GDM1 (cell line): Measurements from ENCODE around the gene RSKR.
"Not testable (repeated sequence)": the region's sequence is repeated elsewhere in the genome, so short reads cannot be mapped to it uniquely, and the experiment has no call there.

Source experiments
- DNase-seq: peaks from one replicate; lab custom pipeline; 2025; lab: John Stamatoyannopoulos, UW

RSKR gene

DNA sequence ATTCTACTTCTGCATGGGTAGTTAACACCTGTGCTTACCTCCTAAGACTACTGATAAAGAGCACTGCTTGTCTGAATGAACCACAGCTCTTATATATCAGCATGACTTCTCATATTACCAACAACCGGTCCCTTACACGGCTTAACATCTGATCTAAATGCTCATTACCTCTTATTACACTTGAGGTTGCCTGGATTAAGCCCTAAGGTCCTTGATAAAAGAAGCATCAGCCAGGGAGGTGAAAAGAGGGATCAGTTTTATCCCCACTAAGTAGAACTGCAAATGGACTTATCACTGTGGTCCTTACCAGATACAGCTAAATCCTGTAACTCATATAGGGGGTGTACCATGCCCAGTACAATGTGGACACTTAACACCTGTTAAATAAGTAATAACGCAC is 8.2 kb upstream of the RSKR start:
- DNase-seq: no peak

DNA sequence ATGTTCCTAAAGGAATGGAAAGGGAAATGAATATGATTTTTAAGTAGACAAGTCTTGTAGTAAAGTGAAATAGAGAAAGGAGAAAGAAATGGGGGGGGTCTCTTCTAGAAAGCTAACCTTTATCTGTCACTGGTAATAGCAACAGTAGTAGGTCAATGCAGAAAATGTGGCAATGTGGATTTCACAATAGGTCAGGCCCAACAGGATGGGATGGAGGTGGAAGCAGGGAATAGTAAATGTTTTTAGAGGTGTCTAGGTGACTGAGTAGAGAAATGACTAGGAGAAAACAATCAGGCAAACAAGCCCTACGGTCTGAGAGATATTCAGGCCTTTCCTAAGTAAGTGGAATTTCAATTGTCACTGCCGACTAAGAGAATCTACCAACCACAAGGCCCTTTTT is 6.0 kb upstream of the RSKR start:
- DNase-seq: no peak

DNA sequence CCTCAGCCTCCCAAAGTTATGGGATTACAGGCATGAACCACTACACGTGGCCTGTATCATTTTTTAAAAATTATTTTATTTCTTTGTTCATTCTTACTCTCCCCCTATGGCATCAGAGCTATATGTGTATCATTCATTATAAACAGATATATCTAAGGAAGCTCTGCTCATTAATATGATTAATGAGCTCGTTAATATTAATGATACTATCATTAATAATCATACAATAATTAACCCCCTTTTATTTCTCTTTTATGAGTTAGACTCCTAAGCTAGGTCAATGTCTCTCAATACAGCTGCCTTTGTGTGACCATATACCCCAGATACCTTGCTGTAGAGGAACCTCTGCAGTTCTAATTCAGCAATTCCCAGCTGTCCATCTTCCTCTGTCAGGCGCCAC is 4.5 kb upstream of the RSKR start:
- no peak for DNase-seq

DNA sequence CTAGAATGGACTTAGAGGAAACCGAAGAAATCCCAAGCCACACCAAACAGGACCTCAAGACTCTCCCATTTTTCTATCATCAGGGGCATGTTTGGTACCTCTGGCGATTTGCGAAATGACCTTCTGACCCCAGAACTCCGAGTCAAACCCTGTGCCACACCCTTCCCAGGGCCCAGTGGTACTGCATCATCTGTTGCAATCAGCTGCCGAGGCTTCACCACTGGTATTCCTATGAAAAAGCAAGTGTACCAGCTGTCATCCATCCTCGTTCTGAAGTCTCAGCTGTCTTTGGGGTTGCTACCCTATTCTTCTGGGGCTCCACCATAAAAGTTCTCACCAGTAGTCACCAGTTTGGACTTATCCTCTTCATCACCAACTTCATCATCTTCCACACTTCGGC is 2.3 kb upstream of the RSKR start:
- no peak for DNase-seq

DNA sequence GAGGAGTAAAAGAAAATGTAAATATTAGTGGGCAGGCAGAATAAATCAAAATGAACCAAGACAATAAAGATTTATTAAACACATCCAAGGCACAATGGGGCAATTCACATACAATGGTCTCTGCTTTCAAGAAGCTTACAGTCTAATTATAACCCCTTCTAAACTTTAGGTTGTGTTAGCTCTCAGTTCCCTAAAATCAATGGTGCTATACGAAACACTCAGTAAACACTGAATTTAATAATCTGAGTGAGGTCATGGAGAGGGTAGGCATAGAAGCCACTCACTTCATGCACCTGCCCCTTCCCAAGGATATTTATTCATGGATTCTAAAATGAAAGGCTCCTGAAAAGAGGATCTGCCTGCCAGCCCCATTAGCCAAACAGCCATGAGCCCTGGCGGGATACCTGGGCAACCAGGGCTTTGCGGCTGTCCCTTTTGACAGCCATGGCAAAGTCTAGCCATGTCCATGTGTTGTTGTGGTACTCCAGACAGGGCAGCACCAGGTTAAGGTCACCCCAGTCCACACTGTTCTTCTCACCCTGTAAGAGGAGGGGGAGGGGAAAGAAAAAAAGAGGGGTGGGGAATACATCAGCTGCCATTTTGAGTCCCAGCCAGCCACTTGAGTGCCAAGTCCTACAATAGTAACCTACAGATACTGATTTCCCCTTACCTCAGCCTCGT is 1.4 kb upstream of the RSKR start:
- no peak for DNase-seq

DNA sequence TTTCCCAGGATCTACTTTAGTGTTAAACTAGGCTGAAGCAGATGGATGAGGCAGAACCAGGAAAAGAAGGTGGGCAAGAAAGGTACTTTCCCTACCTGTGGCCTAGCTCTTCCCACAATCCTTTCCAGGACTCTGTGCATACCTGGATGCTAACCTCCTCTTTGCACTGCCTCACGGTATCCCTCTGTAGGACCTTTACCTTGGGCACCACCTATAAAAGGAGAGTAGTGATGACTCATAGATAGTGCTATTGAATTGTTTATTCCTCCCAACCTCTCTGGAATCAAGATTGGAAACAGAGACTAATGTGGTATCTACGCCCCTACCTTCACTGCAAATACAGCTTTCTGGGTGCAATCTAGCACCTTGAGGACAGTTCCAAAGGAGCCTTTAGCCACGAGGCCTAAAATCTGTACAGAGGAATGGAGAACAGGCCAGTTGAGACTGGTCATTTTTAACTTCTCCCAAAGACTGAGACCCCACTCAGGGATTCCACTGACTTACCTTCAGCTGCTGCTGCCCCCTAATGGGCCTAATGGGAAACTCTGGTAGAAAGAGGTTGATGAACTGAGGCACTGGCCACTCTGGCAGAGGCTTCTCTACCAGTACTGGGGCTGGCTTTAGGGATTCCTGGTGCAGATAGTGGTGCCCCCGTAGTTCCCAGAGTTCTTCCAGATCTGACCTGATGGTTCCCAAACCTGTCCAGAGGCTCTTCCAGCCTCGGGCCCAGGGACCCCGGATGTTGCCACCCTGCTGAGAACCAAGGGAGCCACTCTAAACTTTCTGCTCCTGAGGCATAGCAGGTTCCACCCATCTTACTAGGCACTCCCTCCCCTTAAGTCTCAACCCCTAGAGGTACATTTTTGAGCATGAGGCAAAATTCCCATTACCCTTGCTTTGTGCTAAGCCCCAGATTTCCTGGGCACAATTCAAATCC is 781 bp downstream of the RSKR start:
- no peak for DNase-seq

DNA sequence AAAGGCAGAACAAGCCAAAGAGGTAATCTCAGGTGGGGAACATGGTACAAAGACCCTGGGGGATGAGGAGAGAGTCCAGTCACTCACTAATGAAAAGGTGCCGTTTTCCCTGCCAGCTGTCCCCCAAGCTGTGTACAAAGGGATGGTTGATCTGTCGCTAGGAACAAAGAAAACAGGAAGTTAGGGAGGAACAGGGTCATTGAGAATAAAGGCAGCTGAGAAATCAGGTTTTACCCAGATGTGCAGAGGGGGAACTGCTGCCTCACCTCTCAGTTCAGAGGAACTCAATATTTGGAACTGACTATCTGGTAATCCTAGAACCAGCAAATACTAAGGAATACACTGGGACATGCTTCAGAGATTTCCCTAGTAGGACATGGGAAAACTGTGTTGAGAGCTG is 1.5 kb downstream of the RSKR start:
- no peak for DNase-seq

DNA sequence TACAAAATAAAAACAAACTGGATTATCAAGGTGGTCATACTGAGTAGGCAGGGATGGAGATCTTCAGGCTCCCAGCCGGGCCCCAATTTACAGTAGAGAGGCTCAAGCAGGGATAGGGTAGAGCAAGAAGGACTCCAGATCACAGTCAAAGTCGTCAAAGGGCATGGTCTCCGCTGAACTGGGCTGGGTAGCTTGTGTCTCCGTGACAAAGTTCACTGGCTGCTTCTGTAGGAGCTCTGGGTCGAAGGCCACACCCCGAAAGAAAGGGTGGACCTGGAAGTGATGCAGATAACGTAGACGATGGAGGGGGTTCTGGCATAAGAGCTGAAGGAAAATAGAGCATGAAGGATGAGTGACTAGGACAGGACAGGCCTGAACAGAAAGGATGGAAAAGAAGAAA is 3.6 kb downstream of the RSKR start:
- no peak for DNase-seq

DNA sequence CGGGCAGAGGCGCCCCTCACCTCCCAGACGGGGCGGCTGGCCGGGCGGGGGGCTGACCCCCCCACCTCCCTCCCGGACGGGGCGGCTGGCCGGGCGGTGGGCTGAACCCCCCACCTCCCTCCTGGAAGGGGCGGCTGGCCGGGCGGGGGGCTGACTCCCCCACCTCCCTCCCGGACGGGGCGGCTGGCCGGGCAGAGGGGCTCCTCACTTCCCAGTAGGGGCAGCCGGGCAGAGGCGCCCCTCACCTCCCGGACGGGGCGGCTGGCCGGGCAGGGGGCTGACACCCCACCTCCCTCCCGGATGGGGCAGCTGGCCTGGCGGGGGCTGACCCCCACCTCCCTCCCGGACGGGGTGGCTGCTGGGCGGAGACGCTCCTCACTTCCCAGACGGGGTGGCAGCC is 10.0 kb downstream of the RSKR start:
- DNase-seq: not testable (repeated sequence)

DNA sequence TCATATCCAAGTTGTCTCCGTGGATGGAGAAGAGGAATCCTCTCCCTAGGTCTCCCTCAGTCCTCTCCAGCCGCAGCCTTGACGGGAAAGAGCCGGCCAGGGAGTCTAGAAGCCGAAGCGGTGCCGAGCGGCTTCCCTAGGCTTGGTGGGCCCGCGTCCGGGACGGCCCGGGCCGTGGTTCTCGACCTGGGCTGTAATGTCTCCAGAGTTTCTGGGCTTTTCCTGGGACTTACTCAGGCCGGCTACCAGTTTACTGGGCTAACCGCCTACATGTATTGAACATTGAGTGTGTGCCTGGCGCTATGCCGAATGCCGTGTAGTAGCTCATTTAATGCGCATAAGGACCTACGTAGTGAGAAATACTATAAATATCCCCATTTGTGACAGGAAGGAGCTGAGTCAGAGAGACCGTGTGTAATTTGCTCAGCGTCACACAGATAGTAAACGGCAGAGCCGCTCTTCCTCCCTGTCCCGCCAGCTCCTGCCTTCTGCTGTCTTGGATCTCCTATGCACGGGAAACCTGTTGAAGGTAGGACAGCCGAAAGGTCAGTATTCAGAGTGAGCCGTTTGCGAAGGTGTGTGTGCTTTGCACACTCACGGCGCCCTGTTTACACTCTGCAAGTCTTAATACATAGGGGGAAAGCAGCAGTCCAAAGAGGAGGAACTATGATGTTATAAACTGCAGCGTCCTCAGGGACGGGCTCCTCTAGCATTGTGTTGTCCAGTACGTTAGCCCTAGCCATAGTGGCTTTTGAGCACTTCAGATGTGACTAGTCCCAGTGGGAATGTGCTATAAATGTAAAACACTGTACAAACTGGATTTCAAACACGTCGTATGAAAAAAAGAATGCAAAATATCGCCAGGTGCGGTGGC is 14.4 kb downstream of the RSKR start:
- DNase-seq: peak; percentile 41

DNA sequence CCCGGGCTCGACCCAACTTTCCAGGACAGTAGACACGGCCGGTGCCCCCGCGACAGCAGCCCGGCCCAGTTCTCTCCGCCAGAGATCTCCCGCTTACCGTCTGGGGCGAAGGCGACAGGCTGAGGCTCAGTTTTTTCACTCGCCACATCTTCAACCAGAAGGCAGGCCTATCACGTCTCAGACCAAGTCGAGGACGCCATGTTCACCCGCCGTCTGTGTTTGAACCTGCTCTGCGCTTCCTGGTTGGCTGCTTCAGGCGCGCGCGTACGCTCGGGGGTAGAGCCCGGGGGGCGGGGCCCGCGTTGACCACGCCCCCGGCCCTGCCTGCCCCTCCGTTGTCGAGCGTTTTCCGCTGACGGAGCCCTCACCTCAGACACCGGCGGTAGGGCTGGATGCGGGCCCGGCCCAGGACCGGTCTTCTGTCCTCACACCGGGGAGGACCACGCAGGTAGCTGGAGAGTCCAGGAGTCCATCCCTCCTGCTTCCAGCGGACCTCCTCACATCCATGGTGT is 15.1 kb downstream of the RSKR start, which contains the start of gene SPAG5:
Gene SPAG5 (minus strand): TSS at position 227 of the 512 bp plus-strand sequence. CDS start 79 bp downstream, at position 148.
- DNase-seq: peak; percentile 92

DNA sequence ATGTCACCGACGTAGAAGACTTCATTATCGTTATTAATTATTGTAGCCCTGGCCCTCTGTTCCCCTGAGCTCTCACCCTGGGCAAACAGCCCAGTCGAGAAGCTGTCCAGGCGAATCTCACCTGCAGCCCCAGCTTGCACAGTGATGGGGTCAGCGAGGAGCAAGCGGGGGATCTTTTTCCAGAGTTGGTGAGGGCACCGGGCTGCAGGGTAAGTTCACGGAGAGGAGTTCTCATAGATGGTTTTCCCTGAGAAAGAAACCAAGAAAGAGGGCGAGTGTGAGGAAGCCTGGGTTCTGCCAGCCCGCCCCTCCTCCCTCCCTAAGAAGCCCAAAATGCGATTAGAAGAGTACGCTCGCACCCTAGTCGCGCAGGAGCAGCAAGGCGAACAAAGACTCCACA is 15.6 kb downstream of the RSKR start:
- no peak for DNase-seq

DNA sequence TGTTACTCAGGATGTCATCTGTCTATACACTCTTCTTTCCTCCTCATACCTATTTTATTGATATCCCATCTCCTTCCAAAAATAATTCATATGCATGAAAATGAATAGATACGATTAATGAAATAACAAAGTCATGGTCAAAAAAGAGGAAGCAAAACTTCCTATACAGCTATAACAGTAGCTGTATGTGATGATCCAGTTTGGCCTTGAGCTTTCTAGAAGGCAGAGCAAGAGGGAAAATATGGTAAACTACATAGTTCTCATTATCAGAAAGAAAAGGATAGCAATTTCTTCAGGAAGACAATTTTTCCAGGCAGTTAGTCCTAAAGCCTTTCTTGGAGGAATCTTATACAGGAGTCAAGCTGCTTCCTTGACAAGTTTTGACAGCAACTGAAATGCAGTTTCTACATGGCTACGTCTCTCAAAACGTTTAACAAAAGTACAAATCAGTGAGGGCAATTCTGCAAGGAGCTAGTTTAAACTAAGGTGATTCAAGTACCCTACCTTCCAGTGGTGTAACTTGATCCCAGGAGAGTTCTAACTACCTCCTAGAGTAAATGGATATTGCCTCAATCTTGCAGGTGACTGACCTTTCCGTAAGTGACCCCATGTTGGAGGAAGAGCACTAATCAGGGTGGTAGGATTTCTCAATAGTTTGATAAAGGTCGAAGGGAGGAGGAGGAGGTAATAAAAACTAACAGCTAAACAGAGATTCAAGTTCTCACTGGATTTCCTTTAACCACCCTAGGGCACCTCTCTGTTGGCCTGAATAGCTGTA is 16.2 kb downstream of the RSKR start:
- no peak for DNase-seq

DNA sequence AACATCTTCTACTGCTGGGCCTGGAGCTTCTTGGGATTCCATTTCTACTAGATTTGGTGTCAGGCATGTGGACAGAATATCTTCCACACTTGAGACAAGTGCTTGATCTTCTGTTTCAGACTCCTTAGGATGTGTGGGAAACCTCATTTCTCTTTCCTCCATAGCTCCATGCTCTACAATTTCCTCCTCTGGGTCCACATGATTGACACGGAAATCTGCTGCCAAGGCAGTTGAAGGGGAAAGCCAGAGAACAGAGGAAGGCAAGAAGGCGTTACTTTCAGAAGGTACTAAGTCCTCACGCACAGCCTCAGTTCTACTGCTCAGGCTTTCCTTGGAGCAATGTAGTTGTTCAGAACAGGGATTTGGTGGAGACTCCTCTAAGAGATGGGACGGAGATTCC is 21.7 kb downstream of the RSKR start:
- no peak for DNase-seq

DNA sequence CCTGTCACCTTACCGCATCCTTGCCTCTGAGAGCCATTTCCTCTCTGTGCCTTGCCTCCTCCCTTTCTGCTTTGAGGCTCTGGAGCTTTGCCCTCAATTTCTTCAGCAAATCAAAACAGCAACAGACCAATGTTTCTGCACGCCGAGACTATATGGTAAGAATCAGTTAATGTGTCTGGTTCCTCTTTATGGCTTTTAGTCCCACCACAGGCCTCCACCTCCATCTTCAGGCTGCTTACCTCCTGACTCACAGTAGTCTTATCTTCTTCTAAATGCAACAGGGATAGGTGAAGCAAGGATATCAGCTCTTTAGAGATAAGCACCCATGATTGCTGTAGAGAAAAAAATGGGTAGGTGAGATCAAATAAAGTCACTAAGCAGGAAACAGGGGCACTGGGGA is 28.1 kb downstream of the RSKR start:
- no peak for DNase-seq

DNA sequence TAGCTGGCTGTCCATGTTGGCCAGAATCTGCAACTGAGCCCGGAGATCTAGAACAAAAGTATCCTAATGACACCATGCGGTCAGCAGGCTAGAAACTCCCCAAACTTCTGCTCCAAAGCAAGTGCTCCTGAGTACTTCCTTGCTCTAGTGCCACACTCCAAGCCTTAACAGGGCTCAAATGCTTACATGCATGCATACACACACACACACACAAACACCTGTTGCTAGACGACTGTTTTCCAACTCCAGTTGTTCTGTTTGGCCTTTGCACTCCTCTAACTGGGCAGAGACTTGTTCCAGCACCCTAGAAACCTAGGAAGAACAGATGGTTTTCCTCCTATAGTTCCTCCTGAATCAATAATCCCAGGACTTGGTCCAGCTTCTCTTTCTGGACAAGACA is 29.6 kb downstream of the RSKR start:
- no peak for DNase-seq

DNA sequence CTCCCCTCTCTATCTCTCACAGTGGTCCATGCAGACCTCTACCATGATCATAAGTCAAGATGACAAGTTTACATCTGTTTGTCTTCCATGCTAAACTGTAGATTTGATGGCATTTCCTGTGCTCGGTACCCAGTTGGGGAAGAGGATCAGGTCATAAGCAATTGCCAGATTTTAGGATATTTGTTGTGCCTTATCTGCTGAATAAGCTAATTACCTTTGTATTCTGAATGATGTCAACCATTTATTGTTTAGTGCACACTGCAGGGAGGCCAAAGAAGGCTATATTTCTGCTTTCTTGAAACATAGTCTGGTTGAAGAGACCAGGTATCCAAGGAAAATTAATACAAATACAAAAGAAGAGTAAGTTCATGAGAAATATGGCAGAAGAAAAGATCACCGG is 31.5 kb downstream of the RSKR start:
- no peak for DNase-seq

DNA sequence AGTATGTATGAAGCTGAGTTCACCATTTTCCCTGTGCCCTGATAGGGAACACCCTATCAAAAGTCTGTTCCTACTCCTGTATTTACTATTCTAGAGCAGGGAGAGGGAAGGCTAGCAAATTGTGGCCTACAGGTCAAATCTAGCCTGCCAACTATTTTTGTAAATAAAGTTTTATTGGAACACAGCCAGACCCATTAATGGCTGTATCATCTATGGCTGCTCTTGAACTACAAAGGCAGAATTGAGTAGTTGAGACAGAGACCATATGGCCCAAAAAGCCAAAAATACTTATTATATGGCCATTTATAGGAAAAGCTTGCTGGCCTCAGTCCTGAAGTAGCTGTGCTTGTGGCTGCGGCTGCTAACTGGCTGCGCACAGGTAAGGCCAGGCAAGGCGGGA is 33.0 kb downstream of the RSKR start:
- no peak for DNase-seq

DNA sequence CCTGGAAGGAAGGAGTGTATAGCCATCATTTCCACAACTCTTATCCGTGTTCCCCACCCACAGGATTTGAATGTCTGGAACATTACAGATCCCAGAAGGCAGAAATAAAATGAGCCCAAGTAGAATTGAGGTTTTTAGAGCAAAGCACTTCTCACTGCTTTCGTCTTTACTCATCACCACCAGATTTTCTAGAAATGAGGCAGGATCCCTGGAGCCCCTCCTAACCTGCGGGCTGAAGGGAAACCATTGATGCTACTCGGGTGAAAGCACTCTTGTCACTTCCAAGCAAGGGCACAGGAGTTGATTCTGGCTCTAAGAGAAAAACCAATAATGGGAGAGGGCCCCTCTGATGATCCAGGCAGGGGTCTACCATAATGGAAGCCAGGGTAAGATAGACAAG is 34.5 kb downstream of the RSKR start:
- DNase-seq: no peak

DNA sequence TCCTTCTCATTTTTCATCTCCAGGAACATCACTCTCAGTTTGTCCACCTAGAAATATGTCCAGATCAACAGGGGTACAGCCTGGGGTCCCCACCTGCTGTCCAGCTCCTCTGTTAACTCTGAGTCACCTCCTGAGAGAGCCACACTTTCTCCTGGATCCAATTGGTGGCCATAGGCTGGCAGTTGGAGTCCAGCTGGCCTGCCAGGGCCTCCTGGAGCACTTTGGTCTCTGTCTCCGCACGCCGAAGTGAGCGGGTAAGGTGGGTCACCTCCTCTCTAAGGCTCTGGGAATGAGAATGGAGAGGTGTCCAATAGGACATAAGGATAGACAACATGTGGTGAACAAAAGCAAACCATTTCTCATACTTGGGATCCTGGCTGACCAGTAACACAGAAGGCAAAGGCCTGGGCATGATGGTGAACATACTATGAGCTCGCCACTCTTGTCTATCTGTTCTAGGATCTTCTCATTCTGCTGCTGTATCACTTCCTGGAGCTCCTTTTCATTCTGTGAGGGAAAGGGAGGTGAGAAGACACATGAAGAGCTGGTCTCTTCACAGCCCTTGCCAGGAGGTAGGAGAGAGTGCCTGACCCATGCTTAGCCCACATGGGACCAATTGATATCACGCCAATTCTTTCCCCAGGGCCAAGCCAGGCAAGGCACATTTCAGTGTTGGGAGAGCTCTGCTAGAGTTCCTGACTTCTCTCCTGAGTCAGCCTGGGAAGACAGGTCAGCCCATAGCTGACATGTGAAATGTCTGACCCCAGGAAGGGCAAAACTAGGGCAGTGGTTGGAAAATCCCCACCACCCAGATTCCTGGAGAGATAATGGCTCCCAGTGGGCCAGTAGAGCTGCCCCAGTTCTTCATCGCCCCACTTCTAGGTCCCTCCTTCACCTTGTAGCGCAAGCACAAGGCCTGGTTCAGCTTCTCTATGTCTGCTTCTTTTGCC is 35.5 kb downstream of the RSKR start:
- no peak for DNase-seq
